H1 (cell line): ENCODE measurements around the gene CRYBA4. TPM values are rescaled to one million over a fixed set of nuclear protein-coding genes. Genes with fewer than 3 reads are reported as not detected.

Experiments
- CTCF ChIA-PET: fragments of 300-600 bp; sonication (Branson Sonifier 250); formaldehyde crosslinking; loops from one replicate; lab custom pipeline; 2021; ENCODE audit not compliant: partially characterized antibody; lab: Charles Lee
- POLR2A ChIA-PET: fragments of 300-600 bp; sonication (Branson Sonifier 250); formaldehyde crosslinking; loops from one replicate; lab custom pipeline; 2021; ENCODE audit warnings: inconsistent platforms; ENCODE audit not compliant: partially characterized antibody; lab: Charles Lee
- DNase-seq, 2 experiments: peaks; one replicate each; pipeline versions ENCODE4 v3.0.0 to v3.0.0-alpha.2; 2010 to 2022; ENCODE audit warnings: low spot score in 2 of 2, low read depth in 1 of 2, mixed read lengths in 1 of 2
- FAIRE-seq: peaks from 2 replicates; lab custom pipeline; 2011; peaks lifted over from hg19 to GRCh38; lab: Jason Lieb, UNC
- H2AFZ ChIP-seq: 2 replicates; pipeline ENCODE4 v1.8.1; 2012; ENCODE audit warnings: low read length, inconsistent platforms
- H2AK5ac ChIP-seq: 2 replicates; pipeline ENCODE4 v1.6.1; 2013; ENCODE audit warnings: low read depth, low read length
- H2BK120ac ChIP-seq: replicated peaks from 2 replicates; pipeline ENCODE3; 2013; ENCODE audit warnings: low read depth, low read length, inconsistent platforms
- H2BK12ac ChIP-seq: 2 replicates; pipeline ENCODE4 v1.6.1; 2013; ENCODE audit warnings: low read depth, low read length
- H2BK15ac ChIP-seq: 2 replicates; pipeline ENCODE4 v1.6.1; 2013; ENCODE audit warnings: low read length
- H2BK20ac ChIP-seq: 2 replicates; pipeline ENCODE4 v1.6.1; 2013; ENCODE audit warnings: low read length
- H2BK5ac ChIP-seq: 2 replicates; pipeline ENCODE4 v1.6.1; 2013; ENCODE audit warnings: low read depth, low read length
- H3K14ac ChIP-seq: 2 replicates; pipeline ENCODE4 v1.6.1; 2013; ENCODE audit warnings: inconsistent platforms; ENCODE audit not compliant: insufficient read length
- H3K18ac ChIP-seq: 2 replicates; pipeline ENCODE4 v1.6.1; 2013; ENCODE audit warnings: low read length; ENCODE audit errors: extremely low read depth
- H3K23ac ChIP-seq: 2 replicates; pipeline ENCODE4 v1.6.1; 2013; ENCODE audit warnings: inconsistent platforms; ENCODE audit not compliant: insufficient read length
- H3K23me2 ChIP-seq: 2 replicates; pipeline ENCODE4 v1.6.1; 2013; ENCODE audit warnings: low read depth, low read length
- H3K27ac ChIP-seq: 2 replicates; pipeline ENCODE4 v1.6.1; 2011; ENCODE audit warnings: low read depth, low read length, inconsistent platforms
- H3K27me3 ChIP-seq, 4 experiments: replicated peaks in 1 of 4; 1 replicate in 1 of 4; 2 replicates in 3 of 4; pipeline versions ENCODE4 v1.6.1 to v1.8.1; 2011 to 2013; ENCODE audit warnings: low read length in 3 of 4, mild to moderate bottlenecking in 3 of 4, inconsistent platforms in 2 of 4, mixed read lengths in 2 of 4, moderate library complexity in 1 of 4; ENCODE audit not compliant: control insufficient read depth in 3 of 4, insufficient read depth in 3 of 4; ENCODE audit errors: extremely low read depth in 1 of 4
- H3K36me3 ChIP-seq, 4 experiments: 2 replicates each; pipeline versions ENCODE4 v1.6.1 to v1.8.1; 2011 to 2013; ENCODE audit warnings: mild to moderate bottlenecking in 4 of 4, low read length in 3 of 4, moderate library complexity in 2 of 4, control low read depth in 1 of 4, inconsistent platforms in 1 of 4; ENCODE audit not compliant: insufficient read depth in 4 of 4, control insufficient read depth in 2 of 4
- H3K4ac ChIP-seq: replicated peaks from 2 replicates; pipeline ENCODE3; 2013; ENCODE audit warnings: low read length, low read depth, mixed read lengths, inconsistent platforms; ENCODE audit not compliant: insufficient read length
- H3K4me1 ChIP-seq, 4 experiments: replicated peaks in 1 of 4; 1 replicate in 1 of 4; 2 replicates in 3 of 4; pipeline versions ENCODE4 v1.6.1 to v1.8.1; 2011 to 2013; ENCODE audit warnings: low read length in 3 of 4, inconsistent platforms in 2 of 4, mixed read lengths in 1 of 4; ENCODE audit not compliant: insufficient read depth in 4 of 4, control insufficient read depth in 3 of 4
- H3K4me2 ChIP-seq, 2 experiments: 2 replicates each; pipeline versions ENCODE4 v1.6.1 to v1.8.1; 2011 to 2013; ENCODE audit warnings: low read depth in 2 of 2, low read length in 2 of 2, control low read depth in 1 of 2, inconsistent platforms in 1 of 2, mild to moderate bottlenecking in 1 of 2; ENCODE audit not compliant: insufficient read depth in 1 of 2
- H3K4me3 ChIP-seq, 4 experiments: fragments of 200-600, 300-600 bp in 1 of 4; sonication (generic), shearing (Covaris generic), sonication (Bioruptor Twin) in 1 of 4; 2 replicates each; pipeline versions ENCODE4 v1.5.1 to v1.8.1; 2011 to 2016; ENCODE audit warnings: low read length in 4 of 4, low read depth in 3 of 4, control low read depth in 2 of 4, inconsistent platforms in 2 of 4, mild to moderate bottlenecking in 2 of 4, mixed read lengths in 1 of 4, moderate library complexity in 1 of 4; ENCODE audit not compliant: insufficient read depth in 2 of 4; ENCODE audit errors: extremely low read depth in 1 of 4
- H3K56ac ChIP-seq: replicated peaks from 2 replicates; pipeline ENCODE3; 2013; ENCODE audit warnings: low read depth, mild to moderate bottlenecking, mixed read lengths, low read length, inconsistent platforms; ENCODE audit not compliant: insufficient read length
- H3K79me1 ChIP-seq: 2 replicates; pipeline ENCODE4 v1.6.1; 2013; ENCODE audit warnings: low read depth, low read length, control low read depth
- H3K79me2 ChIP-seq, 2 experiments: 2 replicates each; pipeline versions ENCODE4 v1.6.1 to v1.8.1; 2012 to 2013; ENCODE audit warnings: low read length in 2 of 2, mild to moderate bottlenecking in 2 of 2, inconsistent platforms in 1 of 2; ENCODE audit not compliant: insufficient read depth in 2 of 2, control insufficient read depth in 1 of 2
- H3K9ac ChIP-seq, 4 experiments: replicated peaks in 1 of 4; 1 replicate in 1 of 4; 2 replicates in 3 of 4; pipeline versions ENCODE4 v1.6.1 to v1.8.1; 2011 to 2013; ENCODE audit warnings: low read depth in 3 of 4, low read length in 3 of 4, control low read depth in 2 of 4, mild to moderate bottlenecking in 2 of 4, moderate library complexity in 2 of 4, inconsistent platforms in 1 of 4; ENCODE audit errors: extremely low read depth in 1 of 4
- H3K9me3 ChIP-seq, 2 experiments: 2 replicates each; pipeline versions ENCODE4 v1.6.1 to v1.8.1; 2012 to 2013; ENCODE audit warnings: mild to moderate bottlenecking in 2 of 2, moderate library complexity in 2 of 2, control low read depth in 1 of 2, inconsistent platforms in 1 of 2, low read depth in 1 of 2, low read length in 1 of 2, mixed read lengths in 1 of 2; ENCODE audit not compliant: insufficient read depth in 2 of 2
- H4K20me1 ChIP-seq, 2 experiments: replicated peaks in 1 of 2; 2 replicates each; pipeline versions ENCODE3 to v1.8.1; 2011 to 2013; ENCODE audit warnings: inconsistent platforms in 2 of 2, low read length in 2 of 2, mild to moderate bottlenecking in 1 of 2; ENCODE audit not compliant: insufficient read depth in 2 of 2, control insufficient read depth in 1 of 2
- H4K5ac ChIP-seq: 2 replicates; pipeline ENCODE4 v1.6.1; 2013; ENCODE audit warnings: low read length, low read depth, mixed read lengths, inconsistent platforms; ENCODE audit not compliant: insufficient read length
- H4K8ac ChIP-seq: 2 replicates; pipeline ENCODE4 v1.8.0; 2013; ENCODE audit warnings: mild to moderate bottlenecking, moderate library complexity, low read length, inconsistent platforms; ENCODE audit not compliant: insufficient read depth; ENCODE audit errors: extremely low read depth
- H4K91ac ChIP-seq: replicated peaks from 2 replicates; pipeline ENCODE3; 2013; ENCODE audit warnings: low read length, mixed read lengths, inconsistent platforms; ENCODE audit not compliant: insufficient read length
- CREB1 ChIP-seq: IDR thresholded peaks from 2 replicates; pipeline ENCODE4 v1.6.1; 2012; ENCODE audit warnings: inconsistent platforms
- TAF7 ChIP-seq: optimal IDR thresholded peaks from 2 replicates; pipeline ENCODE3; 2011; ENCODE audit warnings: low read depth, mild to moderate bottlenecking, inconsistent platforms, low read length, moderate library complexity, borderline replicate concordance
- TBP ChIP-seq: IDR thresholded peaks from 2 replicates; pipeline ENCODE4 v1.6.1; 2011; ENCODE audit warnings: low read depth, low read length, improper control_type of control experiment
- whole genome bisulfite sequencing, 2 experiments: shearing (Covaris generic) in 1 of 2; methylation state at CpG; one replicate each; pipeline versions ENCODE4 v1.1.6 to v1.1.7; 2013 to 2015; ENCODE audit warnings: low lambda C conversion rate in 2 of 2, mixed read lengths in 2 of 2, inconsistent platforms in 1 of 2, low coverage in 1 of 2, missing lambda C conversion rate in 1 of 2; ENCODE audit not compliant: insufficient replicate concordance in 2 of 2, insufficient coverage in 1 of 2, insufficient read length in 1 of 2; ENCODE audit errors: extremely low coverage in 1 of 2, missing lambda C conversion rate in 1 of 2; 5-methylcytosine and 5-hydroxymethylcytosine counted together
- polyA plus RNA-seq, 7 experiments: library from polyadenylated mRNA; depleted of rRNA in 3 of 7; stranded (reverse) in 5 of 7; unstranded in 2 of 7; fragments of >200 nt in 5 of 7; fragments of 200-250 nt in 2 of 7; gene quantifications; 1 replicate in 5 of 7; 2 replicates in 1 of 7; 4 replicates in 1 of 7; pipeline versions ENCODE4 v1.2.1 to v1.2.3, GENCODE V29; 2011 to 2013; ENCODE audit warnings: missing spikeins in 2 of 7, mixed read lengths in 2 of 7
- total RNA-seq: library from RNA; stranded (reverse); fragmentation: NEBNext Ultra II Directional; extraction: Animal tissue kit (Norgen Biotek cat#: 25700); gene quantifications from 2 replicates; pipeline ENCODE4 v1.2.1, GENCODE V29; 2021

CRYBA4 gene
- total and polyA plus RNA-seq, 2 of the 8 experiments (the other 6 are each of a cell fraction or from before 2014, with no cell fraction given), result 0.67 to 3.1 TPM

GRCh38 chr22:26585104-26585790 is 36.5 kb upstream of the CRYBA4 start:
- CTCF ChIA-PET, result interaction anchor here (0.5 to 2.4 kb wide), 9 partner anchors 13 to 87 kb away, joined by 3 to 8 read pairs (median 4); no protein-coding TSS in a partner anchor
- no peak overlapping the region for H4K91ac ChIP-seq
- H3K23me2 ChIP-seq, result peaks cover 7% of the 10 kb centered on the region; the same call in 1 of the 2 replicates
- H2BK15ac ChIP-seq, result no peak overlapping the region
- DNase-seq (no peak), FAIRE-seq (no peak)
- peaks cover 4 to 16% of the 10 kb centered on the region in 2 experiments for H4K20me1 ChIP-seq
- WGBS, 2 experiments, result 83% methylated on average over 11 of the region's 11 CpGs; no CpG with 5 or more reads in 1 of the 2 experiments
- peaks cover 10 to 89% of the 10 kb centered on the region in 2 experiments; a peak in 3 of 4 replicates for H3K79me2 ChIP-seq
- no peak overlapping the region for H4K5ac ChIP-seq
- H2BK12ac ChIP-seq, result no peak overlapping the region
- H2BK20ac ChIP-seq, result no peak overlapping the region
- no peaks in the 10 kb centered on the region for H3K27me3 ChIP-seq
- no peak overlapping the region for H3K4ac ChIP-seq
- no peak overlapping the region for H3K4me3 ChIP-seq
- H3K4me1 ChIP-seq, result peaks cover 5 to 29% (median 11%) of the 10 kb centered on the region in 4 experiments
- H2AK5ac ChIP-seq, result peak overlapping the region; percentile 42; the same call in 1 of the 2 replicates
- H3K23ac ChIP-seq, result no peak overlapping the region
- H3K18ac ChIP-seq, result no peak overlapping the region
- no peak overlapping the region for H3K56ac ChIP-seq
- no peak overlapping the region for H2BK5ac ChIP-seq
- H3K4me2 ChIP-seq, result no peak overlapping the region
- H3K79me1 ChIP-seq, result peaks cover 12% of the 10 kb centered on the region
- H4K8ac ChIP-seq, result peak overlapping the region; percentile 47; the same call in 1 of the 2 replicates
- no peak overlapping the region for H3K14ac ChIP-seq
- H3K9me3 ChIP-seq, result no peaks in the 10 kb centered on the region
- H2BK120ac ChIP-seq, result no peak overlapping the region
- no peak overlapping the region for H3K9ac ChIP-seq
- H3K36me3 ChIP-seq, result peaks cover 4 to 17% (median 5%) of the 10 kb centered on the region in 4 experiments; a peak in 6 of 8 replicates
- H3K27ac ChIP-seq, result no peak overlapping the region
- no peak overlapping the region for H2AFZ ChIP-seq
- POLR2A ChIA-PET, result interaction anchor here (0.8 to 2.8 kb wide), 8 partner anchors 8 to 88 kb away, joined by 3 to 11 read pairs (median 4); no protein-coding TSS in a partner anchor
- no peak for TF ChIP-seq TAF7
- no peak for TF ChIP-seq TBP
- no peak for TF ChIP-seq CREB1
